Common myeloid progenitor, CD34-positive (primary cell): ENCODE measurements around the gene DENND6B.
"Not testable (repeated sequence)": the region's sequence is repeated elsewhere in the genome, so short reads cannot be mapped to it uniquely, and the experiment has no call there.

Experiments used
- CTCF ChIA-PET: fragments of 350-600 bp; sonication (Branson Sonifier 250); formaldehyde crosslinking; loops from one replicate; lab custom pipeline; 2021; ENCODE audit warnings: antibody characterized with exemption; lab: Charles Lee
- POLR2A ChIA-PET: fragments of 350-600 bp; sonication (Branson Sonifier 250); formaldehyde crosslinking; loops from one replicate; lab custom pipeline; 2021; ENCODE audit warnings: antibody characterized with exemption; lab: Charles Lee
- DNase-seq, 3 donors: peaks; one replicate each; pipeline versions ENCODE4 v3.0.0 to v3.0.0-alpha.2; 2013
- H3K27ac ChIP-seq, 2 experiments: 1 replicate in 1 of 2; 2 replicates in 1 of 2; pipeline ENCODE4 v1.7.0; 2013; ENCODE audit warnings: inconsistent platforms in 2 of 2, low read length in 2 of 2, mild to moderate bottlenecking in 2 of 2, low read depth in 1 of 2, moderate library complexity in 1 of 2; ENCODE audit not compliant: severe bottlenecking in 2 of 2, insufficient read depth in 1 of 2, poor library complexity in 1 of 2
- H3K27me3 ChIP-seq, 5 experiments: replicated peaks in 2 of 5; 1 replicate in 3 of 5; 2 replicates in 2 of 5; pipeline versions ENCODE4 v1.6.1 to v1.7.0; 2013; ENCODE audit warnings: low read length in 4 of 5, mild to moderate bottlenecking in 2 of 5, moderate library complexity in 2 of 5, inconsistent platforms in 1 of 5; ENCODE audit not compliant: insufficient read depth in 5 of 5, control insufficient read depth in 4 of 5
- H3K36me3 ChIP-seq, 4 experiments: 1 replicate in 2 of 4; 2 replicates in 2 of 4; pipeline versions ENCODE4 v1.6.1 to v1.7.0; 2013; ENCODE audit warnings: low read length in 3 of 4, control low read depth in 1 of 4, mild to moderate bottlenecking in 1 of 4; ENCODE audit not compliant: control insufficient read depth in 4 of 4, insufficient read depth in 4 of 4
- H3K4me1 ChIP-seq, 4 experiments: 1 replicate in 3 of 4; 2 replicates in 1 of 4; pipeline versions ENCODE4 v1.6.1 to v1.7.1; 2013; ENCODE audit warnings: low read length in 3 of 4, mild to moderate bottlenecking in 3 of 4, control low read depth in 1 of 4, inconsistent platforms in 1 of 4, moderate library complexity in 1 of 4; ENCODE audit not compliant: control insufficient read depth in 4 of 4, insufficient read depth in 4 of 4; ENCODE audit errors: control extremely low read depth in 1 of 4
- H3K4me3 ChIP-seq, 7 experiments: 1 replicate in 4 of 7; 2 replicates in 3 of 7; pipeline versions ENCODE4 v1.5.1 to v1.7.0; 2013; ENCODE audit warnings: mild to moderate bottlenecking in 7 of 7, low read length in 6 of 7, moderate library complexity in 6 of 7, inconsistent platforms in 2 of 7, low read depth in 2 of 7, control low read depth in 1 of 7; ENCODE audit not compliant: insufficient read depth in 4 of 7, control insufficient read depth in 1 of 7; ENCODE audit errors: extremely low read depth in 1 of 7
- H3K9me3 ChIP-seq, 5 experiments: 1 replicate in 4 of 5; 2 replicates in 1 of 5; pipeline versions ENCODE4 v1.6.1 to v1.7.1; 2013; ENCODE audit warnings: low read length in 4 of 5, mild to moderate bottlenecking in 2 of 5, inconsistent platforms in 1 of 5, low read depth in 1 of 5, moderate library complexity in 1 of 5; ENCODE audit not compliant: control insufficient read depth in 4 of 5, insufficient read depth in 2 of 5; ENCODE audit errors: control extremely low read depth in 1 of 5
- WGBS: methylation state at CpG from one replicate; pipeline ENCODE4 v1.1.5; 2013; ENCODE audit not compliant: insufficient coverage; 5-methylcytosine and 5-hydroxymethylcytosine counted together

The DENND6B gene

DNA sequence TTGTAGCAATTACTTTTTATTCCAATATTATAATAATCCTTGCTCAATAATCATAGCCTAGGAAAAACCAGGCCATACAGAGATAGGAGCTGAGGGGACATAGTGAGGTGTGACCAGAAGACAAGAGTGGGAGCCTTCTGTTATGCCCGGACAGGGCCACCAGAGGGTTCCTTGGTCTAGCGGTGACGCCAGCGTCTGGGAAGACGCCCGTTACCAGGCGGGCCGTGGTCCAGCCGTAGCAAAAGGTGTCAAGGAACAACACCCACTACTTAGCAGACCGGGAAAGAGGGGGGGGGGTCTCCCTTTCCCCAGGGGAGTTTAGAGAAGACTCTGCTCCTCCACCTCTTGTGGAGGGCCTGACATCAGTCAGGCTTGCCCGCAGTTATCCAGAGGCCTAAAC, 53.5 kb downstream of the DENND6B start:
- 60% methylated on average over 3 of the region's 11 CpGs for WGBS
- POLR2A ChIA-PET, H3K27ac ChIP-seq, H3K9me3 ChIP-seq, DNase-seq, H3K4me3 ChIP-seq: not testable (repeated sequence)
- H3K36me3 ChIP-seq: peaks cover 0 to 34% (median 22%) of the 10 kb centered on the region in 4 experiments
- H3K27me3 ChIP-seq: peaks cover 0 to 14% (median 4%) of the 10 kb centered on the region in 5 experiments
- peaks cover 0 to 42% (median 33%) of the 10 kb centered on the region in 4 experiments for H3K4me1 ChIP-seq
- CTCF ChIA-PET: interaction anchor here (0.7 to 6.5 kb wide), 10 partner anchors 10 to 197 kb away, joined by 3 to 120 read pairs (median 8); partner anchors contain the start of genes DENND6B, HDAC10 and PLXNB2

- DNase-seq: no peak
- peaks cover 0 to 23% (median 14%) of the 10 kb centered on the region in 4 experiments for H3K36me3 ChIP-seq
- WGBS: 48% methylated on average over 22 of the region's 26 CpGs
- H3K9me3 ChIP-seq: peaks cover 0 to 8% (median 0%) of the 10 kb centered on the region in 5 experiments
- peaks cover 0 to 14% (median 4%) of the 10 kb centered on the region in 5 experiments for H3K27me3 ChIP-seq
- ChIA-PET POLR2A (interaction anchor here (0.6 to 0.8 kb wide), 2 partner anchors 25 to 94 kb away, joined by 4 to 5 read pairs; no protein-coding TSS in a partner anchor), CTCF (interaction anchor here (0.8 to 6.5 kb wide), 13 partner anchors 9 to 223 kb away, joined by 3 to 120 read pairs (median 5); partner anchors contain the start of genes DENND6B, HDAC10 and PLXNB2)
- H3K4me1 ChIP-seq: peaks cover 0 to 47% (median 39%) of the 10 kb centered on the region in 4 experiments
- no peak overlapping the region for H3K27ac ChIP-seq
- H3K4me3 ChIP-seq: peak overlapping the region in 1 of 7 experiments; percentile 80
These were observed 54.6 kb downstream of the DENND6B start for GRCh38 chr22:50272044-50272802.

DNA sequence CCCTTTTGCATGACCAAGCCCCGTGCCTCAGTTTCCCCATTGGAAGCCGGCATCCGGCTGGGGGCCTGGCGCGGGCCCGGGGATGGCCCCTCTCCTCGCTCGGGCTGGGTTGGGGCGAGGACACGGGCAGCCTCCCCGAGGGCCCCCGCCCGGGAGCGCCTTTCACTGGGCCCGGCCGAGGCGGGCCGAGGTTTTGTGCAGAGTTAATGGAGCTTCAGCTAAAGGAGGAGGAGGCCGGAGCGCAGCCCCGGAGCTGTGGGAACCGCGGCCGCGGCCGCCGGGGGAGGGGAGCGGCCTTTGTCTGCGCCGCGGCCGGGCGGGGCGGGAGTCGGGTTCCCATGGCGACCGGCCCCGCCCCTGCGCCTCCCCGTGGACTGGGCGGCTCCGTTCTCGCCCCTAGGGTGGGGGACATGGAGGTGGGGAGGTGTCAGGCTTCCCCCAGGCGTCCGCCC, 55.3 kb downstream of the DENND6B start:
- under 1% methylated on average over 25 of the region's 45 CpGs for WGBS
- Histone ChIP-seq H3K27me3 (peaks cover 0 to 14% (median 4%) of the 10 kb centered on the region in 5 experiments), H3K4me3 (peak overlapping the region in 6 of 7 experiments; percentile 30 to 80 (median 66)), H3K27ac (no peak overlapping the region), H3K36me3 (peaks cover 0 to 21% (median 12%) of the 10 kb centered on the region in 4 experiments), H3K4me1 (peaks cover 0 to 47% (median 39%) of the 10 kb centered on the region in 4 experiments), H3K9me3 (peaks cover 0 to 15% (median 0%) of the 10 kb centered on the region in 5 experiments)
- ChIA-PET CTCF (interaction anchor here (1.3 to 6.5 kb wide), 6 partner anchors 8 to 70 kb away, joined by 3 to 120 read pairs (median 18); partner anchors contain the start of genes DENND6B, HDAC10 and PLXNB2), POLR2A (no interaction called here)
- peak; percentile 43 to 57 (median 51) for DNase-seq

GRCh38 chr22:50270666-50271394, 56.0 kb downstream of the DENND6B start:
- Histone ChIP-seq H3K4me3 (peak overlapping the region; percentile 42 to 80 (median 64)), H3K27me3 (peaks cover 0 to 14% (median 4%) of the 10 kb centered on the region in 5 experiments), H3K36me3 (peaks cover 0 to 16% (median 10%) of the 10 kb centered on the region in 4 experiments), H3K27ac (no peak overlapping the region), H3K4me1 (peaks cover 0 to 47% (median 39%) of the 10 kb centered on the region in 4 experiments), H3K9me3 (peaks cover 0 to 9% (median 0%) of the 10 kb centered on the region in 5 experiments)
- ChIA-PET CTCF (interaction anchor here (3.2 to 3.8 kb wide), 2 partner anchors 7 to 35 kb away, joined by 10 to 15 read pairs; partner anchors contain the start of gene PLXNB2), POLR2A (no interaction called here)
- under 1% methylated on average over 42 of the region's 53 CpGs for WGBS
- peak; percentile 39 to 69 (median 55) for DNase-seq

GRCh38 chr22:50269970-50270665, 56.7 kb downstream of the DENND6B start, which contains the start of gene MAPK11:
Gene MAPK11, minus strand, starts transcription at chr22:50270380. Its CDS starts 88 bp downstream, at chr22:50270292.
- Histone ChIP-seq H3K4me3 (peak within 1 kb of the TSS; percentile 42 to 80 (median 64)), H3K4me1 (peaks cover 0 to 47% (median 39%) of the 10 kb centered on the region in 4 experiments), H3K27me3 (peaks cover 0 to 14% (median 4%) of the 10 kb centered on the region in 5 experiments), H3K27ac (no peak within 1 kb of the TSS), H3K36me3 (peaks cover 0 to 9% (median 5%) of the 10 kb centered on the region in 4 experiments), H3K9me3 (peaks cover 0 to 8% (median 0%) of the 10 kb centered on the region in 5 experiments)
- CTCF ChIA-PET: no interaction called here
- POLR2A ChIA-PET: no interaction called here
- WGBS: 0% methylated on average over 55 of the region's 92 CpGs
- DNase-seq: peak in 2 of 3 donors; percentile 36 to 48

- H3K4me1 ChIP-seq: peaks cover 0 to 47% (median 39%) of the 10 kb centered on the region in 4 experiments
- WGBS: 3% methylated on average over 13 of the region's 18 CpGs
- peak overlapping the region in 6 of 7 experiments; percentile 26 to 80 (median 56) for H3K4me3 ChIP-seq
- H3K9me3 ChIP-seq: peaks cover 0 to 8% (median 0%) of the 10 kb centered on the region in 5 experiments
- H3K27ac ChIP-seq: no peak overlapping the region
- H3K27me3 ChIP-seq: peaks cover 0 to 14% (median 4%) of the 10 kb centered on the region in 5 experiments
- POLR2A ChIA-PET: no interaction called here
- DNase-seq: no peak
- CTCF ChIA-PET: interaction anchor here (1.6 kb wide), 1 partner anchor 72 kb away, joined by 6 read pairs; no protein-coding TSS in a partner anchor
- peaks cover 0 to 6% (median 4%) of the 10 kb centered on the region in 4 experiments for H3K36me3 ChIP-seq
These were observed 57.2 kb downstream of the DENND6B start for GRCh38 chr22:50269573-50269969.
